Spinal cord (tissue), 10 donors: ENCODE results near the gene KIAA0319L. TPM values are rescaled to one million over a fixed set of nuclear protein-coding genes. Genes with fewer than 3 reads are reported as not detected.

ENCODE experiments used
- DNase-seq, 6 donors: peaks; one replicate each; pipeline versions ENCODE4 v3.0.0 to v3.0.0-alpha.2; 2013 to 2015; ENCODE audit warnings: low spot score in 6 of 6, low read depth in 4 of 6
- H3K27ac ChIP-seq: one replicate; pipeline ENCODE4 v1.5.1; 2013; ENCODE audit warnings: low read depth, low read length, control low read depth
- H3K27me3 ChIP-seq: one replicate; pipeline ENCODE4 v1.6.1; 2013; ENCODE audit warnings: low read length; ENCODE audit not compliant: control insufficient read depth, insufficient read depth
- H3K36me3 ChIP-seq: one replicate; pipeline ENCODE4 v1.6.1; 2013; ENCODE audit warnings: low read length; ENCODE audit not compliant: control insufficient read depth, insufficient read depth
- H3K4me1 ChIP-seq: one replicate; pipeline ENCODE4 v1.6.1; 2013; ENCODE audit warnings: low read length; ENCODE audit not compliant: control insufficient read depth, insufficient read depth
- H3K4me3 ChIP-seq: one replicate; pipeline ENCODE4 v1.5.1; 2013; ENCODE audit warnings: low read depth, low read length, control low read depth
- H3K9me3 ChIP-seq: one replicate; pipeline ENCODE4 v1.6.1; 2013; ENCODE audit warnings: low read length; ENCODE audit not compliant: control insufficient read depth, insufficient read depth
- WGBS: methylation state at CpG from one replicate; pipeline ENCODE4 v1.1.5; 2013; ENCODE audit warnings: missing lambda C conversion rate; ENCODE audit not compliant: insufficient coverage; 5-methylcytosine and 5-hydroxymethylcytosine counted together
- polyA plus RNA-seq, 2 donors: library from polyadenylated mRNA; unstranded; fragments of 120-200 nt; gene quantifications; one replicate each; pipeline ENCODE4 v1.2.1, GENCODE V29; 2013; ENCODE audit not compliant: insufficient read length in 2 of 2
- total RNA-seq, 2 donors: library from RNA; depleted of rRNA in 1 of 2; stranded (reverse); fragments of 120-200 nt in 1 of 2; fragments of >200 nt in 1 of 2; gene quantifications; one replicate each; pipeline versions ENCODE4 v1.2.3 to v1.2.4, GENCODE V29; 2013 to 2014
- donor health status: healthy.

Gene KIAA0319L
- total and polyA plus RNA-seq, 4 donors = 57.0 to 95.1 (median 64.7) TPM

- H3K36me3 ChIP-seq = peaks cover 23% of the 10 kb centered on the region
- 94% methylated on average over 2 of the region's 7 CpGs for whole genome bisulfite sequencing
- no peak overlapping the region for H3K4me3 ChIP-seq
- H3K27me3 ChIP-seq = no peaks in the 10 kb centered on the region
- H3K9me3 ChIP-seq = no peaks in the 10 kb centered on the region
- no peak for DNase-seq
- no peaks in the 10 kb centered on the region for H3K4me1 ChIP-seq
- H3K27ac ChIP-seq = no peak overlapping the region
Measured at GRCh38 chr1:35595684-35596083, 38.5 kb upstream of the KIAA0319L start.

- Histone ChIP-seq H3K27me3 (no peaks in the 10 kb centered on the region), H3K36me3 (peaks cover 34% of the 10 kb centered on the region), H3K27ac (no peak overlapping the region), H3K4me3 (no peak overlapping the region), H3K4me1 (no peaks in the 10 kb centered on the region), H3K9me3 (no peaks in the 10 kb centered on the region)
- no peak for DNase-seq
- 95% methylated on average over 7 of the region's 9 CpGs for WGBS
Measured at GRCh38 chr1:35594005-35594760, 37.0 kb upstream of the KIAA0319L start.

- DNase-seq = no peak
- H3K4me3 ChIP-seq = no peak overlapping the region
- no peaks in the 10 kb centered on the region for H3K9me3 ChIP-seq
- 81% methylated on average over 6 of the region's 8 CpGs for WGBS
- H3K27me3 ChIP-seq = no peaks in the 10 kb centered on the region
- H3K27ac ChIP-seq = no peak overlapping the region
- H3K36me3 ChIP-seq = peaks cover 43% of the 10 kb centered on the region
- no peaks in the 10 kb centered on the region for H3K4me1 ChIP-seq
Measured at GRCh38 chr1:35592991-35593769, 36.0 kb upstream of the KIAA0319L start.

GRCh38 chr1:35591211-35591610 lies 34.0 kb upstream of the KIAA0319L start:
- peaks cover 47% of the 10 kb centered on the region for H3K36me3 ChIP-seq
- DNase-seq = no peak
- no peaks in the 10 kb centered on the region for H3K27me3 ChIP-seq
- no peak overlapping the region for H3K27ac ChIP-seq
- H3K4me1 ChIP-seq = no peaks in the 10 kb centered on the region
- H3K4me3 ChIP-seq = no peak overlapping the region
- WGBS = 93% methylated on average over 7 of the region's 8 CpGs
- H3K9me3 ChIP-seq = no peaks in the 10 kb centered on the region

- Histone ChIP-seq H3K4me1 (no peaks in the 10 kb centered on the region), H3K27me3 (no peaks in the 10 kb centered on the region), H3K27ac (no peak overlapping the region), H3K4me3 (no peak overlapping the region), H3K36me3 (peaks cover 45% of the 10 kb centered on the region), H3K9me3 (no peaks in the 10 kb centered on the region)
- no peak for DNase-seq
- 94% methylated on average over 25 of the region's 25 CpGs for WGBS
Measured at GRCh38 chr1:35590476-35591040, 33.4 kb upstream of the KIAA0319L start.

- WGBS = 95% methylated on average over 15 of the region's 15 CpGs
- no peak for DNase-seq
- no peak overlapping the region for H3K27ac ChIP-seq
- H3K9me3 ChIP-seq = no peaks in the 10 kb centered on the region
- H3K4me3 ChIP-seq = no peak overlapping the region
- peaks cover 43% of the 10 kb centered on the region for H3K36me3 ChIP-seq
- H3K27me3 ChIP-seq = no peaks in the 10 kb centered on the region
- H3K4me1 ChIP-seq = no peaks in the 10 kb centered on the region
Measured at GRCh38 chr1:35589516-35590427, 32.6 kb upstream of the KIAA0319L start.

GRCh38 chr1:35588197-35588910 lies 31.2 kb upstream of the KIAA0319L start:
- peaks cover 39% of the 10 kb centered on the region for H3K36me3 ChIP-seq
- WGBS = 55% methylated on average over 20 of the region's 21 CpGs
- no peak for DNase-seq
- no peak overlapping the region for H3K27ac ChIP-seq
- H3K4me3 ChIP-seq = no peak overlapping the region
- no peaks in the 10 kb centered on the region for H3K9me3 ChIP-seq
- H3K27me3 ChIP-seq = no peaks in the 10 kb centered on the region
- no peaks in the 10 kb centered on the region for H3K4me1 ChIP-seq

- WGBS = 80% methylated on average over 4 of the region's 6 CpGs
- no peak for DNase-seq
- Histone ChIP-seq H3K36me3 (peaks cover 36% of the 10 kb centered on the region), H3K27me3 (no peaks in the 10 kb centered on the region), H3K4me1 (no peaks in the 10 kb centered on the region), H3K4me3 (no peak overlapping the region), H3K27ac (no peak overlapping the region), H3K9me3 (no peaks in the 10 kb centered on the region)
Measured at GRCh38 chr1:35587736-35588135, 30.5 kb upstream of the KIAA0319L start.

GRCh38 chr1:35586808-35587207 lies 29.6 kb upstream of the KIAA0319L start:
- no peaks in the 10 kb centered on the region for H3K9me3 ChIP-seq
- no peak overlapping the region for H3K4me3 ChIP-seq
- no peak for DNase-seq
- 81% methylated on average over 4 of the region's 7 CpGs for WGBS
- peaks cover 32% of the 10 kb centered on the region for H3K36me3 ChIP-seq
- no peaks in the 10 kb centered on the region for H3K27me3 ChIP-seq
- no peak overlapping the region for H3K27ac ChIP-seq
- H3K4me1 ChIP-seq = no peaks in the 10 kb centered on the region
